HG03175 (cell line): ENCODE measurements around the gene NR4A2.
"Not testable (repeated sequence)": the region's sequence is repeated elsewhere in the genome, so short reads cannot be mapped to it uniquely, and the experiment has no call there.

Source experiments
- ATAC-seq: cut with Tn5 transposase; IDR thresholded peaks from one replicate; pipeline ENCODE4 v1.9.1; 2021; ENCODE audit warnings: mild to moderate bottlenecking, moderate library complexity; ENCODE audit not compliant: unreplicated experiment

The NR4A2 gene

DNA sequence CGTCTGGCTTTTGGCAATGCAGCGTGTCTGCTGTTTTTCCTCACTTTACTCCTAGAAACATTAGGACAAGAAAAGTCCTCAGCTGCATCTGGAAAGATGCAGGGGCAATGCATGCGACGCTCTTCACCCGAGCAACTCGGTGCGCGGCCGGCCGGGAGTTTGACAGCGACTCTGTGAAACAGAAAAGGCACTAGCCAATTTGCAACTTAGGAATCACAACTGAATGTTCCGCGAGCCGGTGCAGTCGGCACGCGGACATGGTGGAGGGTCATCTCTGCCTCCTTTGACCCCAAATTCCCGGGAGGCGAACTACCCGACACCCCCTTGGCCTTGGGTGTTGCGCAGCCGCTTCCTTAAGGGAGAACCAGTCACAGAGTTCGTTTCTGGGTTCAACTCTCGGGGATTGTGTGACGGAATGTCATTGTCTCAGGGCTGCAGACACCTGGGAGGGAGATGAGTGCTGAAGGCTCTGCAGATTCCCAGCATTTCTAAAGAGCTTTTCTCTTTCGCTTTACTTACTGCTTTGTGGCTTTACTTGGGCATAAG, 9.8 kb downstream of the NR4A2 start:
- ATAC-seq = peak; percentile 16

DNA sequence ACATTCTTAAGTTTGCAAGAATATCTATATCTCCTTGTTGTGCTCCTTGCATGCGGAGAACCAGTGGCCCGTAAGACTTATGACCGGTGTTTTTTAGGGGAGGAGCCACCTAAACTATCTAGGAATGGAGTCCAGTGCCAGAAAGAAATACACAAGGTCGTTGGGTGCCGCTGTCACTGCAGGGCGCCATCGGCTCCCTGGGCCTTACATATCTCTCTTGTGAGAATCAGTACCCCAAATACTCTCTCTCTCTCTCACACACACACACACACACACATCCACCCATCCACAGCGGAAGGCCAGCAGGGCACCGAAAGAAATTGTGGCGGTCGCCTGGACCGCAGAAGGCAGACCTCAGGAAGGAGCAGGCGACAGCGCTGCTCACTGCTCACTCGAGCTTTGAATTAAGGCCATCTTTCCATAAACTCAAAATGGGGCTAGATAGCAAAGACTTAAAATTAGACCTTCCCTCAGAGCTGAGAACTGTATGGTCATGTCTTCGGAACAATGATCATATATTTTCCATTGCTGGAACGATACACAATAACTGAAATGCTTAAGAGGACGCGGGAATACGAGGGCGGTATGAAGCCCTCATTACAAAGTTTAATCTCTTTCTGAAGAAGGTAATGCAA, 10.4 kb downstream of the NR4A2 start:
- peak; percentile 60 for ATAC-seq

DNA sequence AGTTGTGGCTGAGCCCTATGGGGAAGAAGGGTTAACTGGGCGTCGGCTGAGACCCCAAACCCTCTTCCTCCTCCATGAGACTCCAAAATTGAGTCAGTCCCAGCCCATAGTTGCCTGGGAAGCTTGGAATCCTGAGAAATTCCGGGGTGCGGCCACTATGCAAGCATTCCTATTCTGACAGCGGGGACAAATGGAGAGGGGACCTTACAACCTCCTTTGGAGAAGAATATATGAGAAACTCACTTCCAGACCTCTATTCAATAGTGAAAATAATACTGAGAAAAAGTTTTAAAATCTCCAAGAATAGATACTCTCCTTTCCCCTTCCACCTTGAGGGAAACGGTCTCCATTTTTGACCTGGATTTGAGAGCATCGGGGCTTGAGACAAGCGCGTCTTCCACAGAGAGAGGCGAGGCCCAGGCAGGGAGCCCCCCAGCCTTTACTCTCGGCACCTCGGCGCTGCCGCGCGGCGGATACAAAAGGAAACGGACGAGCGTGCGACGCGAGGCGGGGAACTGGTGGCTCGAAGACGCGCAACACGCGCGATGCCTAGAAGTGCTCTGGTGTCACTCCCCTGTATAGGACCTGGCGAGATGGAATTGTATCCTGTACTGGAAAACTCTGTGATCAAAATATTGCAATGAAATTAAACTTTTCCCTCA, 11.1 kb downstream of the NR4A2 start:
- peak; percentile 50 for ATAC-seq

DNA sequence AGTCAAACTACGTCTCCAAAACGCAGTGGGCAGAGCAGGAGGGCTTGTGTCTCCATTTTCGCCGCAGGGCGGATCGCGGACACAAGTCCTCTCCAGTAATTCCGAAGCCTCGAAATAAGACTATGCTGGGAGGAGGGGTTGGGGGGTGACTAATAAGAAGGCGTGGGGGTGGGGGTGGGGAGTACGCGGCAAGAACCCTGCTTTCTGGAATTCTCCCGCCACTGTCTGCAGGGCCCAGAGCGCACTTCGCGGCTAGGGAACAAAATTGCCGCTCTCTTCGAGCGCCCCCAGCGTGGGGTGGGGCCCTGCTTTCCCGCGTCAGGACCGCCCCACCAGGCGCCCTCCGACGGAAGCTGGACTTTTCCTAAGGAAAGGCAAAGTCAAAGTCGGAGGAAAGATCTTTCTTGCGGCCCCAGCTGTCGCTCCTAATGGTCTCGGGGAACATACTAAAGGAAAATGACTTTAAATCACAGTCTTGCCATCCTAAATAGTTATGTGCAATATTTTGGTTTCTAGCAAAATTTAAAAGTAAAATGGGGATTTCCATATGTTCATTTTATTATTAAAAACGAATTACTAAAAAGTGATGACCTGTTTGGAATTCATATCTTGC, 11.9 kb downstream of the NR4A2 start:
- ATAC-seq = no peak

DNA sequence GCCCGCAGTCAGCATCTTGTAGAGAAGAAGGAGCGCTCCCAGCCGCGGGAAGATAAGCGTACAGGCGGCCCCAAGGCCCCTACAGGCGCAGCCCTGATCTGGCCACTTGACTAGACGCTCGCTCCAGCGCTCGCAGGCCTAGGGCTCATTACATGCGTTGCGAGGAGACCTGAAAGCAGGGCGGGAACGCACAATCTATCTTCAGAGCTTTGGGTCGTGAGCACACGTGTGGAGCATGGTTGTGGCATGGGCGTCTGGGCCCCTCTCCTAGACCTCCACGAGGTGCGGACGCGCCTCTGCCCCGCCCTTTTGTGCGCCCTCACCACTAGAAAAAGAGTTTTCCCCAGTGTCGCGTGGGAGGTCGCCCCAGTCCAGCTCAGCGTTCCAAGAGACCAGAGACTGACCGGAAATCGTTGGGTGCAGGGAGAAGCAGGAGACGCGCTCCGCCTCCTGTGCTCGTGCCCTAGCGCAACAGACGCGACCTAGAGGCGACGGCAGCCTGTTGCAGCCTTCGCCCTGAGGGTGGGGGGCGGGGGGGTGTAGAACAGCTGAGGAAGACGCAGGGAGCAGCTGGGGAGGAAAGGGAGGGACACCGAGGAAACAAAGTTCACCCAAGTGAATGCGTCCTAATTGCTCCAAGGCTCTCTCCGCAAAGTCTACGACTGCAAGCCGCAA, 12.6 kb downstream of the NR4A2 start:
- ATAC-seq = no peak

DNA sequence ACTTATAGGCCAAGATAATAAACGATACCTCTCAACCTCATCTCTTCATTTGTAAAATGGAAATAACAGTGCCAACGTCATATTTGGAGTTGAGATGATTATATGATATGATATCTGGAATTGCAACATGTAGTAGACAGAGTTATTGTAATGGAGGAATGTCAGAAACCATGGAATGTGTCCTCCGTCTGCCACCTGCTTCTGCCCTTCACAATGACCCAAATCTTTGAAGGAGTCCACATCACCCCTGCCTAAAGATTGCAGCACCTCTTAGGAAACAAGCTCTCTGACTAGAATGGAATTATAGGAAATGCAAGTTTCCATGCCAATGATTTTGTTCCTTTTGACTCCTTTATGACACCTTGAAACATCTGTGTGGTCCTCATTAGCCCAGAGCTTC, 14.9 kb downstream of the NR4A2 start:
- no peak for ATAC-seq

DNA sequence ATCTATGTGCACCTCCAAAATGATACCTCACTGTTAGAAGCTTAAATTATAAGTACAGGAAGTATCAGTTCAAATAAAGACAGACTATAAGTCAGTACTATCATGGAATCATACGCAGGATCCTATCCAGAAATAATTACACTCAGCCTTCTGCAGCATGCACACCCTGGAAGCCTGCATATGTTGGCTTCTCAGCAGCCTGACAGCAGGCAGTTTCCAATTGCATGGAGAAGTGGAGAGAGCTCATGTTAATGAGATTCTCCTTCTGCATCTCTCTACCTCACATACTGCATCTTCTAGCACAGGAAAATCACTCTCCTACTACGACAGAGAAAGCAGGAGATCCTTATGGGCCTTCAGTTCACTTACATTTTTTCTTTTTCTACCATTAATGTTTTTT, 20.5 kb downstream of the NR4A2 start:
- no peak for ATAC-seq

DNA sequence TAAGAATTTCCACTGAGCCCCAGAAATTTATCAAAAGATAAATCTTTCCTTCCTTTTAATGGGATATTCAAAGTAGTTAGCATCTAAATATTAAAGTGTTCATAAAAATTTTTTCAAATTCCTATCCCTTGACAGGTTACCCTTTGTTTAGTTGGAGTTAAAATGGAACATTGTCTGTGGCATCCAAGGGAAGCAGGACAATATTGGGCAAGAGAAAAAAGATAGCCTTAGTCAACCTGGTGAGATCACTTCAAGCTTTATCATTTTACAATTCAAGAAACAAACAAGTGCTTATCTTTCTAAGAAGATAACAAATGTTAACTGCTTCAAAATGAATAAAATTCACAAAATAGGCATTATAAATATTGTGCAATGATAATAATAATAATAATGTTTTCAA, 21.7 kb downstream of the NR4A2 start:
- ATAC-seq = no peak

DNA sequence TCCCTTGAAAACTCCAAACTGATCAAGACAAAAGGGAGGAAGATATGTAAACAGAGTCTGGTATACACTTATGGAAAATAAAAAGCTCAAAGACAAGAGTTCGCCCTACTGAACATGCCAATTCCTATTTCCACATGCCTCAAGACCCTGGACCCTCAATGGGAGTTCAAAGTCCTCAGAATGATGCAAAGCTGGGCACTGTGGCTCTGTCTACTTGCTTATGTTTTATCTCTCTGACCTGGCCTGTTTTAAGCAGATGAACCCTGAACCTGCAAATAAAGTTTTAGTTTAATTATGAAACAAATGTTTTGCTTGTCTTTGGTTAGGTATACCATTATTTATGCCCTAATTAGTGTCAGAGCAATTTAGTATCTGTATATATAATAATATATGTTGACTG, 22.6 kb downstream of the NR4A2 start:
- no peak for ATAC-seq

DNA sequence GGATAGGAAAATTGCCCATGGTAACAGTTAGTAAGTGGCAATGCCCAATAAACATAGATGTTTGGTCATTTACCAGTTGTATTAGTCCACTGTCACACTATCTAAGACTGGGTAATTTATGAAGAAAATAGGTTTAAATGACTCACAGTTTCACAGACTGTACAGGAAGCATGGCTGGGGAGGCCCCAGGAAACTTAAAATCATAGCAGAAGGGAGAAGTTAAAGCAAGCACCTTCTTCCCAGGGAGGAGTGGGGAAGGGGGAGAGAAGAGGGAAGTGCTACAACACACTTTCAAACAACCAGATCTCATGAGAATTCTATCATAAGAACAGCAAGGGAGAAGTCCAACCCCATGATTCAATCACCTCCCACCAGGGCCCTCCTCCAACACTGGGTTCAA, 23.4 kb downstream of the NR4A2 start:
- peak; percentile 78 for ATAC-seq

DNA sequence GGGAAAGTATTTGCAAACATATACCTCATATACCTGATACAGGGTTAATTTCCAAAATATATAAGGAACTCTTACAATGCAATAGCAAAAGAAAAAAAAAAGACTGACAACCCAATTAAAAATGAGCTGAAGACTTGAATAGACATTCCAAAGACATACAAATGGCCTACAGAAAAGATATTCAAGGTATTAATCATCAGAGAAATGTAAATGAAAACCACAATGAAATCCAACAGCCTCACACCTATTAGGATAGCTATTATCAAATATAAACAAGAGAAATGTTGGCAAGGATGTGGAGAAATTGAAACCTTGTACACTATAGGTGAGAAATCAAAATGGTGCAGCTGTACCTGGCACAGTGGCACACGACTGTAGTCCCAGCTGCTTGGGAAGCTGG, 25.7 kb downstream of the NR4A2 start:
- no peak for ATAC-seq

DNA sequence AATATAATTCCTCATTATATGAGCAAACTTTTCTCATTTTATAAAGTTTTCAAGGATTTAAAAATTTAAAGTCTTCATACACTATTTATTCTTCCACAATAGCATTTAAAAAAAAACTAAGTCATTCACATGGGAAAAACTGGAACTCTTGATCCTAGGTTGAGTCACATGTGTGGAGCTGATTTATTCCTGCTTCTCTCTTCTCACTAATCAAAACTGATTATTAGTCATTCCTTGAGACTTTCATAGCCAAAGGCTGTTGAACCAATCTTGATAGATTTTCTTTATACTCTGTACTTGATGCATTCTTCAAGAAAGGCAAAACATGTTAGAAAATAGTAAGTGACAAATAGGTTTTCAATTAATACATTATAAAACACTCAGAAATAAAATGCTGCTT, 27.4 kb downstream of the NR4A2 start:
- no peak for ATAC-seq

DNA sequence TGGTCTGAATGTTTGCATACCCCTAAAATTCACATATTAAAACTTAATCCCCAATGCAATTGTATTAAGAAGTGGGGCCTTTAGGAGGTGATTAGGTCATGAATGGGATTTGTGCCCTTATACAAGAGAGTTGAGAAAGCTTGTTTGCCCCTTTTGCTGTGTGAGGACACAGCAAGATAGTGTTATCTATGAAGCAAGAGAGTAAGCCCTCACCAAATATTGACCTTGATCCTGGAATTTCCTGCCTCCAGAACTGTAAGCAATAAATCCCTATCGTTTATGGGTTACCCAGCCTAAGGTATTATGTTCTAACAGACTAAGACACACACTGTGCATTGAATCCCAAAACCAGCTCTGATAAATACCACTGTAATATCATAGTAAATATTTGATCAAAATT, 32.2 kb downstream of the NR4A2 start:
- no peak for ATAC-seq

DNA sequence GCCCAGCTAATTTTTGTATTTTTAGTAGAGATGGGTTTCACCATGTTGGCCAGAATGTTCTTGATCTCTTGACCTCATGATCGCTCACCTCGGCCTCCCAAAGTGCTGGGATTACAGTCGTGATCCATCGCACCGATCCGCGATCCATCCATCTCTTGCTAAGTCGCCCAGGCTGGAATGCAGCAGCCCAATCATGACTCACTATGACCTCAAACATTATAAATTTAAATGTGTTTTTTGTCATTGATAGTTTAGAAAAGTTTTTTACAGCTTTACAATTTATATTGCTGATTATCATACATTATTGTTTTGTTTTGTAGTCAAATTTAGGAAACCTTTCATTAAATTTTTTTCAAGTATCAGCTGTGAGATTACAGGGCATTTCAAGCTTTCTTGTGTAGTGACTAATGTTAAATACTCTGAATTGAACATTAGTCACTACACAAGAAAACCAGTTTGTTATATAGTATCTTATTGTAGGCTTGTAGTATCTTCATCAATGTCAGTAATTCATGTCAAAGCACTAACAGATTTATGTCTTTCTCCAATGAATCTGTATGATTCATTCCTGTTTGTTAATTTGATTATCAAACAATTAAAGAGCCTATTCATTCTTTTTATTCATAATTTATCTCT, 37.5 kb downstream of the NR4A2 start:
- ATAC-seq = no peak

DNA sequence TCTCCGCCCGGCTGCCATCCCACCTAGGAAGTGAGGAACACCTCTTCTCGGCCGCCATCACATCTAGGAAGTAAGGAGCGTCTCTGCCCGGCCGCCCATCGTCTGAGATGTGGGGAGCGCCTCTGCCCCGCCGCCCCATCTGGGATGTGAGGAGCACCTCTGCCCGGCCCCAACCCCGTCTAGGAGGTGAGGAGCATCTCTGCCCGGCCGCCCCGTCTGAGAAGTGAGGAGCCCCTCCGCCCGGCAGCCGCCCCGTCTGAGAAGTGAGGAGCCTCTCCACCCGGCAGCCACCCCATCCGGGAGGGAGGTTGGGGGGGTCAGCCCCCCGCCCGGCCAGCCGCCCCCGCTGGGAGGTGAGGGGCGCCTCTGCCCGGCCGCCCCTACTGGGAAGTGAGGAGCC, 39.1 kb downstream of the NR4A2 start:
- ATAC-seq = not testable (repeated sequence)

DNA sequence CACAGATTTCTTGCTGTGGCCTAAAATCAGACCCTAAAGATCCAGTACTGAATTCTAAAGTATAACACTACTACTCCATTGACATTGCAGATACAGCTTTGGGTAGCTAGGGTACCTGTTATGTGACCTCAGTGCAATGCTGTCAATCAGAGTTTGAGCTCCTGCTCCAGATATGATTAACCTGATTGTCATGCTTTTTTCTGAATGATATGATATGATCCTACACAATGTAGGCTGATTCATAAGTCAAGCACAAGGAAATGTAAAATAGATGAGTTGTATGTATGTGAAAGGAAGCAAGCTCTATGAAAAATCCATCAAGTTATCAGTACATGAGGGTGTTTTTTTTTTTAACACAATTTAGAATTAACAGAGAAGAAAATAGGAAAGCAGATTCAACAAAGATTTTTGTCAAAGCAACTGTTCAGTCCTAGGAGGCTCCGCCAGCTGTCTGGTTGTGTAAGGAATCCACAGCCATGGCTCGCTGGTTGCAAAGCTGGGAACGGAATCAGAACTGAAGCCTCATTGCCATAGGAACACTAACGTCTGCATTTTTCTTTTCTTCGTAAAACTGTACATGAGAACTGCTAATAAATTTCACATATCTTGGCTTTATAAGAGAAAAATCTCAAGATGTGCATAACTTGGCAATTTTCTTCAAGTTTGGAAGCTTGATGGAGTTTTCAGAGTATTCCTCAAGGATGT, 52.9 kb downstream of the NR4A2 start:
- ATAC-seq = no peak
